B cell (primary cell): ENCODE measurements around the gene TAS2R40.

Experiments used
- CTCF ChIP-seq: fragments of 200-600 bp; IDR thresholded peaks from one replicate; pipeline ENCODE4 v1.8.0; 2022; ENCODE audit warnings: antibody characterized with exemption, mild to moderate bottlenecking
- EZH2 ChIP-seq: IDR thresholded peaks from 2 replicates; pipeline ENCODE4 v1.6.1; 2012; ENCODE audit warnings: borderline replicate concordance, low read depth, mild to moderate bottlenecking, moderate library complexity, low read length; ENCODE audit not compliant: insufficient read depth, poor library complexity, severe bottlenecking

- no peak for TF ChIP-seq CTCF
- no peak for TF ChIP-seq EZH2
Observed at GRCh38 chr7:143234533-143234875, 12.7 kb downstream of the TAS2R40 start.
